Calu3 (cell line): ENCODE data around the gene ITPRID1. TPM values are rescaled to one million over a fixed set of nuclear protein-coding genes. Genes with fewer than 3 reads are reported as not detected.

Source experiments
- BruUV-seq: library from RNA; stranded (reverse); fragments of 400-500 nt; replicated peaks from 2 replicates; lab custom pipeline; 2021; lab: Mats Ljungman, UMichigan
- CTCF ChIA-PET: fragments of 300-600 bp; sonication (Branson Sonifier 250); formaldehyde crosslinking; loops from one replicate; lab custom pipeline; 2022; ENCODE audit warnings: antibody characterized with exemption; lab: Charles Lee
- DNase-seq: peaks from one replicate; pipeline ENCODE4 v3.0.0; 2022
- H3K27ac Mint-ChIP-seq: one replicate; pipeline ENCODE4 v1.8.0; 2022; ENCODE audit warnings: mixed read lengths; ENCODE audit not compliant: unreplicated experiment
- H3K27me3 Mint-ChIP-seq: one replicate; pipeline ENCODE4 v1.8.0; 2022; ENCODE audit warnings: mixed read lengths; ENCODE audit not compliant: unreplicated experiment
- H3K36me3 Mint-ChIP-seq: one replicate; pipeline ENCODE4 v1.8.0; 2022; ENCODE audit warnings: mild to moderate bottlenecking, moderate library complexity, mixed read lengths; ENCODE audit not compliant: insufficient read depth, unreplicated experiment
- H3K4me1 Mint-ChIP-seq: one replicate; pipeline ENCODE4 v1.8.0; 2022; ENCODE audit warnings: mild to moderate bottlenecking, low read depth, mixed read lengths; ENCODE audit not compliant: unreplicated experiment
- H3K4me3 Mint-ChIP-seq: one replicate; pipeline ENCODE4 v1.8.0; 2022; ENCODE audit warnings: mild to moderate bottlenecking, low read depth, moderate library complexity, mixed read lengths; ENCODE audit not compliant: unreplicated experiment
- H3K9me3 Mint-ChIP-seq: one replicate; pipeline ENCODE4 v1.8.0; 2022; ENCODE audit warnings: low read depth, mixed read lengths; ENCODE audit not compliant: unreplicated experiment
- CTCF ChIP-seq: fragments of 200-600 bp; IDR thresholded peaks from one replicate; pipeline ENCODE4 v1.8.0; 2022; ENCODE audit warnings: antibody characterized with exemption; ENCODE audit not compliant: unreplicated experiment
- intact Hi-C: fragments of 100-400 bp; cut with micrococcal nuclease; formaldehyde crosslinking; loops from one replicate; pipeline ENCODE4 v1.10.0; 2022; ENCODE audit not compliant: unreplicated experiment
- total RNA-seq: library from RNA; stranded (reverse); gene quantifications from 2 replicates; pipeline ENCODE4 v1.2.3, GENCODE V29; 2022

The ITPRID1 gene
- total RNA-seq, 1 experiment from 2014 or later, result 3.8 TPM

- Mint-ChIP-seq H3K27ac (no peak overlapping the region), H3K36me3 (no peaks in the 10 kb centered on the region), H3K4me3 (no peak overlapping the region), H3K9me3 (no peaks in the 10 kb centered on the region), H3K27me3 (no peaks in the 10 kb centered on the region), H3K4me1 (peaks cover 14% of the 10 kb centered on the region)
- intact Hi-C loops, result no loop called here
- no peak for TF ChIP-seq CTCF
- CTCF ChIA-PET, result interaction anchor here (1.4 kb wide), 1 partner anchor 159 kb away, joined by 3 read pairs; no protein-coding TSS in a partner anchor
- BruUV-seq, result no TSS peak
- DNase-seq, result no peak
Observed at GRCh38 chr7:31603046-31603445, 89.2 kb downstream of the ITPRID1 start.

GRCh38 chr7:31613604-31614003 is 99.7 kb downstream of the ITPRID1 start:
- H3K4me1 Mint-ChIP-seq, result no peaks in the 10 kb centered on the region
- DNase-seq, result no peak

GRCh38 chr7:31633467-31633866 is 119.6 kb downstream of the ITPRID1 start:
- no TSS peak for BruUV-seq
- intact Hi-C loops, result loop anchor here (1.0 to 5.0 kb wide), 3 partner anchors 81 to 501 kb away; no protein-coding TSS in a partner anchor
- Mint-ChIP-seq H3K27me3 (no peaks in the 10 kb centered on the region), H3K27ac (peak overlapping the region; percentile 44), H3K9me3 (no peaks in the 10 kb centered on the region), H3K36me3 (peaks cover 4% of the 10 kb centered on the region), H3K4me3 (no peak overlapping the region), H3K4me1 (peaks cover 28% of the 10 kb centered on the region)
- CTCF ChIA-PET, result interaction anchor here (0.7 to 3.4 kb wide), 15 partner anchors 133 to 511 kb away, joined by 3 to 149 read pairs (median 4); no protein-coding TSS in a partner anchor
- DNase-seq, result peak; percentile 39
- TF ChIP-seq CTCF, result no peak

More at GRCh38 chr7:31613604-31614003, 99.7 kb downstream of the ITPRID1 start:
- no peak for TF ChIP-seq CTCF
- no TSS peak for BruUV-seq
- intact Hi-C loops, result no loop called here
- Mint-ChIP-seq H3K27ac (no peak overlapping the region), H3K9me3 (no peaks in the 10 kb centered on the region), H3K27me3 (no peaks in the 10 kb centered on the region), H3K4me3 (no peak overlapping the region), H3K36me3 (no peaks in the 10 kb centered on the region)
- CTCF ChIA-PET, result no interaction called here

GRCh38 chr7:31633894-31634494 is 120.1 kb downstream of the ITPRID1 start:
- BruUV-seq, result no TSS peak
- Mint-ChIP-seq H3K9me3 (no peaks in the 10 kb centered on the region), H3K4me1 (peaks cover 28% of the 10 kb centered on the region), H3K27me3 (no peaks in the 10 kb centered on the region), H3K4me3 (no peak overlapping the region), H3K27ac (peak overlapping the region; percentile 44), H3K36me3 (peaks cover 4% of the 10 kb centered on the region)
- TF ChIP-seq CTCF, result peak; percentile 92
- peak; percentile 83 for DNase-seq
- intact Hi-C loops, result loop anchor here (1.0 to 5.0 kb wide), 6 partner anchors 82 to 502 kb away; no protein-coding TSS in a partner anchor
- CTCF ChIA-PET, result interaction anchor here (0.7 to 3.4 kb wide), 16 partner anchors 134 to 511 kb away, joined by 3 to 149 read pairs (median 4); no protein-coding TSS in a partner anchor
